Mucosa of rectum (tissue), 2 donors: ENCODE measurements around the gene GREM1.

Source experiments
- H3K27ac ChIP-seq, 2 donors: one replicate each; pipeline ENCODE4 v1.7.0; 2013; ENCODE audit warnings: inconsistent platforms in 2 of 2, low read depth in 2 of 2, low read length in 2 of 2
- H3K27me3 ChIP-seq, 2 donors: one replicate each; pipeline ENCODE4 v1.7.0; 2013; ENCODE audit warnings: low read length in 2 of 2; ENCODE audit not compliant: control insufficient read depth in 2 of 2, insufficient read depth in 2 of 2
- H3K36me3 ChIP-seq, 2 donors: one replicate each; pipeline ENCODE4 v1.7.0; 2013; ENCODE audit warnings: low read length in 2 of 2; ENCODE audit not compliant: control insufficient read depth in 2 of 2, insufficient read depth in 2 of 2
- H3K4me1 ChIP-seq, 2 donors: one replicate each; pipeline ENCODE4 v1.7.0; 2013; ENCODE audit warnings: low read length in 2 of 2, mild to moderate bottlenecking in 1 of 2; ENCODE audit not compliant: control insufficient read depth in 2 of 2, insufficient read depth in 2 of 2
- H3K4me3 ChIP-seq, 2 donors: one replicate each; pipeline ENCODE4 v1.7.0; 2013; ENCODE audit warnings: low read length in 2 of 2
- H3K9ac ChIP-seq, 2 donors: one replicate each; pipeline ENCODE4 v1.7.0; 2013; ENCODE audit warnings: low read length in 2 of 2, low read depth in 1 of 2, mild to moderate bottlenecking in 1 of 2
- H3K9me3 ChIP-seq, 2 donors: one replicate each; pipeline ENCODE4 v1.7.0; 2013; ENCODE audit warnings: low read length in 2 of 2; ENCODE audit not compliant: control insufficient read depth in 2 of 2
- donor health status: healthy.
- donor health status: Normal muscosa, but diverticular disease.

GREM1 gene

GRCh38 chr15:32679298-32679690, 38.5 kb upstream of the GREM1 start:
- no peak overlapping the region for H3K4me3 ChIP-seq
- H3K27me3 ChIP-seq: no peaks in the 10 kb centered on the region
- H3K9ac ChIP-seq: no peak overlapping the region
- H3K27ac ChIP-seq: no peak overlapping the region
- no peaks in the 10 kb centered on the region for H3K9me3 ChIP-seq
- H3K4me1 ChIP-seq: peaks cover 0 to 7% of the 10 kb centered on the region in 2 donors
- H3K36me3 ChIP-seq: no peaks in the 10 kb centered on the region

DNA sequence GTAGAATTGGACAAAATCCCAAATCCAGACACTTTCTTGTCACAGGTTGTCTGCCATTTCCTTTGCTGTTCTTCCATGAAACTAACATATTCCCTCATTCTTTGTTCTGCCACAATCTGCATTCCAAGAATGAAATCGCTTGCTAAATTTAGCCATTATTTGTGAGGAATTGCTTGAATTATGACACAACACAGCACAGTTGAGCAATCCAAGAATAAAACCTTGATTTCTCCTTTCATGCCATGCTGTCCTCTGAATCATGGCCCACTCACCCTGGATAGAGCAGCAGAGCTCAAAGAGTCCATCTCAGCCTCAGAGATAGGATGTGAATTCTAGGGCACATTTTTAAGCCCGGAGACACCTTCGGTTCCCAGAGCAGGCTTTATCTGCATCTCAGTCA, 35.2 kb upstream of the GREM1 start:
- Histone ChIP-seq H3K36me3 (no peaks in the 10 kb centered on the region), H3K9me3 (no peaks in the 10 kb centered on the region), H3K27ac (no peak overlapping the region), H3K9ac (no peak overlapping the region), H3K4me1 (no peaks in the 10 kb centered on the region), H3K27me3 (no peaks in the 10 kb centered on the region), H3K4me3 (no peak overlapping the region)

- Histone ChIP-seq H3K27ac (no peak overlapping the region), H3K27me3 (no peaks in the 10 kb centered on the region), H3K36me3 (no peaks in the 10 kb centered on the region), H3K9ac (no peak overlapping the region), H3K9me3 (no peaks in the 10 kb centered on the region), H3K4me1 (no peaks in the 10 kb centered on the region), H3K4me3 (no peak overlapping the region)
Observed at GRCh38 chr15:32682977-32683630, 34.7 kb upstream of the GREM1 start.

GRCh38 chr15:32683906-32684584, 33.8 kb upstream of the GREM1 start:
- no peak overlapping the region for H3K27ac ChIP-seq
- no peaks in the 10 kb centered on the region for H3K36me3 ChIP-seq
- no peak overlapping the region for H3K9ac ChIP-seq
- H3K4me3 ChIP-seq: no peak overlapping the region
- H3K4me1 ChIP-seq: no peaks in the 10 kb centered on the region
- no peaks in the 10 kb centered on the region for H3K9me3 ChIP-seq
- no peaks in the 10 kb centered on the region for H3K27me3 ChIP-seq

GRCh38 chr15:32685576-32685975, 32.2 kb upstream of the GREM1 start:
- Histone ChIP-seq H3K9me3 (no peaks in the 10 kb centered on the region), H3K27me3 (no peaks in the 10 kb centered on the region), H3K27ac (no peak overlapping the region), H3K9ac (no peak overlapping the region), H3K4me1 (no peaks in the 10 kb centered on the region), H3K4me3 (no peak overlapping the region), H3K36me3 (no peaks in the 10 kb centered on the region)

- H3K27me3 ChIP-seq: no peaks in the 10 kb centered on the region
- no peak overlapping the region for H3K9ac ChIP-seq
- H3K4me3 ChIP-seq: no peak overlapping the region
- no peak overlapping the region for H3K27ac ChIP-seq
- no peaks in the 10 kb centered on the region for H3K36me3 ChIP-seq
- H3K9me3 ChIP-seq: no peaks in the 10 kb centered on the region
- no peaks in the 10 kb centered on the region for H3K4me1 ChIP-seq
Observed at GRCh38 chr15:32687556-32687955, 30.2 kb upstream of the GREM1 start.

DNA sequence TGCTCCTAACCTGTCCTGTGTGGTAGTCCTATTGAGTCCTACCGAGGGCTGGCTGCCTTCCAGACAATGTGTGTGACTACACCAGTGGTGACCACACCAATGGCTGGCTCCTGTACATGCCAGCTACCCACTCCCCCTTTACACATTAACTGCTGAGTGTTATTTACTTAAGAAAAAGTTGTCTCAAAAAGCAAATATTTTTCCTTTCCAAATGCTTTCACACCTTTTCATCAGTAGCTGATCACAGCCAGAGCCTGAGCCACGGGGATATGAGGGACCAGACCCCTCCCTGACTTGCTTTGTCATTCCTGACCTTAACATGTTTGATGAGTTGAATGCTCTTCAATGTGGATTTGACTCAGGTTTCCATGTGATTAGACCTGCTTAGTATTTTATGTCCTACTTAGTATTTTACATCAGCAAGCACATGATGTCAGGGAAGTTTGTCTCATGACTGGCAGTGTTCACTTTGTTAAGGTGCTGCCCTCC, 29.6 kb upstream of the GREM1 start:
- Histone ChIP-seq H3K9ac (no peak overlapping the region), H3K36me3 (no peaks in the 10 kb centered on the region), H3K4me3 (no peak overlapping the region), H3K27me3 (no peaks in the 10 kb centered on the region), H3K9me3 (no peaks in the 10 kb centered on the region), H3K27ac (no peak overlapping the region), H3K4me1 (no peaks in the 10 kb centered on the region)

GRCh38 chr15:32690941-32691688, 26.7 kb upstream of the GREM1 start:
- Histone ChIP-seq H3K27ac (no peak overlapping the region), H3K9ac (no peak overlapping the region), H3K4me3 (no peak overlapping the region), H3K36me3 (no peaks in the 10 kb centered on the region), H3K9me3 (no peaks in the 10 kb centered on the region), H3K27me3 (no peaks in the 10 kb centered on the region), H3K4me1 (no peaks in the 10 kb centered on the region)

DNA sequence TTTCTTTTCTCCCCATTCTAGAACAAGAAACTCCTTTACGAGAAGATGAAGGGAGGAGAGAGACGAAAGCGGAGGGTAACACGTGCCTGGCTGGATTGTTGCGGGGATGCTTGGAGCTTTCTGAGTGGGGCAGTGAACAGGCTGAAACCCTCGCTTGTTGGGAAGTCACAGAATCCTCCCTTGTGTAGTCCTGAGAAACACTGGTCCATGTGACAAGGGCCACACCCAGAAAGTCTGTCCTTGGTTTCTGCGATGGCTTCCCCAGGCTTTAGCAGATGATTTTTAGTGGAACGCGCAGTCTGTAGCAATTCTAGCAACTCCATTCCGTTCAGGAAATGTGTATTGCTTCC, 26.1 kb upstream of the GREM1 start:
- no peak overlapping the region for H3K4me3 ChIP-seq
- no peaks in the 10 kb centered on the region for H3K9me3 ChIP-seq
- no peaks in the 10 kb centered on the region for H3K27me3 ChIP-seq
- no peaks in the 10 kb centered on the region for H3K4me1 ChIP-seq
- H3K27ac ChIP-seq: no peak overlapping the region
- no peaks in the 10 kb centered on the region for H3K36me3 ChIP-seq
- H3K9ac ChIP-seq: no peak overlapping the region

- H3K9ac ChIP-seq: no peak overlapping the region
- no peaks in the 10 kb centered on the region for H3K4me1 ChIP-seq
- no peaks in the 10 kb centered on the region for H3K36me3 ChIP-seq
- H3K4me3 ChIP-seq: no peak overlapping the region
- H3K9me3 ChIP-seq: no peaks in the 10 kb centered on the region
- H3K27me3 ChIP-seq: no peaks in the 10 kb centered on the region
- H3K27ac ChIP-seq: no peak overlapping the region
Observed at GRCh38 chr15:32692286-32692685, 25.5 kb upstream of the GREM1 start.
